Measurements from ENCODE around the gene ISM2.
A peak's percentile ranks its signal among the peaks of the same experiment; 100 is the strongest.

Gene ISM2

DNA sequence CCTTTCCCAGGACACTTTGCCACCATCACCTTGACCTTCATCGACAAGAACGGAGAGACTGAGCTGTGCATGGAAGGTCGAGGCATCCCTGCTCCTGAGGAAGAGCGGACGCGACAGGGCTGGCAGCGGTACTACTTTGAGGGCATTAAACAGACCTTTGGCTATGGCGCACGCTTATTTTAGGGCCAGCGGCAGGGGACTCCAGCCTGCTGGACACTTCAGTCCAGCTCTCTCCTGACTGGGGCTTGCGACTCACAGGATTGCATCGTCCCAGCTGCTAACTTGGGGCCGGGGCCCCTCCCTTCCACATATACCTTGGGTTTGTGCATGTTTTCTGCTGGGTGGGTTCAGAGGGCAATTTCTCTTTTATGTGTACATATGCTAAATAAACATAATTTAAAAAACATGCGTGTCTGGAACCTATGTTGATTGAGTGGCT lies 29.5 kb downstream of the ISM2 start:
- TF ChIP-seq, protein P1, sequence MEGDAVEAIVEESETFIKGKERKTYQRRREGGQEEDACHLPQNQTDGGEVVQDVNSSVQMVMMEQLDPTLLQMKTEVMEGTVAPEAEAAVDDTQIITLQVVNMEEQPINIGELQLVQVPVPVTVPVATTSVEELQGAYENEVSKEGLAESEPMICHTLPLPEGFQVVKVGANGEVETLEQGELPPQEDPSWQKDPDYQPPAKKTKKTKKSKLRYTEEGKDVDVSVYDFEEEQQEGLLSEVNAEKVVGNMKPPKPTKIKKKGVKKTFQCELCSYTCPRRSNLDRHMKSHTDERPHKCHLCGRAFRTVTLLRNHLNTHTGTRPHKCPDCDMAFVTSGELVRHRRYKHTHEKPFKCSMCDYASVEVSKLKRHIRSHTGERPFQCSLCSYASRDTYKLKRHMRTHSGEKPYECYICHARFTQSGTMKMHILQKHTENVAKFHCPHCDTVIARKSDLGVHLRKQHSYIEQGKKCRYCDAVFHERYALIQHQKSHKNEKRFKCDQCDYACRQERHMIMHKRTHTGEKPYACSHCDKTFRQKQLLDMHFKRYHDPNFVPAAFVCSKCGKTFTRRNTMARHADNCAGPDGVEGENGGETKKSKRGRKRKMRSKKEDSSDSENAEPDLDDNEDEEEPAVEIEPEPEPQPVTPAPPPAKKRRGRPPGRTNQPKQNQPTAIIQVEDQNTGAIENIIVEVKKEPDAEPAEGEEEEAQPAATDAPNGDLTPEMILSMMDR (IDR thresholded peaks at IDR 0.05; ENCODE audit: extremely low read depth, insufficient read depth, missing control alignments) = no peak
- in situ Hi-C loops (cut with MboI; ENCODE audit: low pct_unique_long_range_greater_than_20kb, low sequenced_read_pairs, unreplicated experiment) = no loop called here
- DNase-seq (ENCODE audit: low spot score) = no peak

DNA sequence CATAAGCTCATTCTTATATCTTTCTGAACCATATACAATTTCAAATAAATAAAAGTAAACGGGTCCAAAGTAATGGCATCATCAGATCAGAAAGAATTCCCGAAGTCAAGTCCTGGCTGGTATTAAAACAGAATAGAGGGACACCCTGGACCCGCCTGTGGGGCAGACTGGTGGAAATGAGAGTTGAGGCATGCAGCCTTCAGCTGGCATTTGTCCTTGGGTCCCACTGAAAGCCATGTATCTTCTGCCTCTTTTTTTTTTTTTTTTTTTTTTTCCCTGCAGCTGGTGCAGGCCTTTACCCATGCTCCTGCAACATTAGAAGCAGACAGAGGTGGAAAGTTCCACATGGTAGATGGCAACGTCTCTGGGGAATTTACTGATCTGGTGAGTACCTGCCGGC lies 30.8 kb downstream of the ISM2 start:
- TF ChIP-seq, protein P1 (IDR thresholded peaks at IDR 0.05; ENCODE audit: extremely low read depth, insufficient read depth, missing control alignments) = no peak
- in situ Hi-C loops (cut with MboI; ENCODE audit: low pct_unique_long_range_greater_than_20kb, low sequenced_read_pairs, unreplicated experiment) = no loop called here
- DNase-seq (ENCODE audit: low spot score) = no peak

DNA sequence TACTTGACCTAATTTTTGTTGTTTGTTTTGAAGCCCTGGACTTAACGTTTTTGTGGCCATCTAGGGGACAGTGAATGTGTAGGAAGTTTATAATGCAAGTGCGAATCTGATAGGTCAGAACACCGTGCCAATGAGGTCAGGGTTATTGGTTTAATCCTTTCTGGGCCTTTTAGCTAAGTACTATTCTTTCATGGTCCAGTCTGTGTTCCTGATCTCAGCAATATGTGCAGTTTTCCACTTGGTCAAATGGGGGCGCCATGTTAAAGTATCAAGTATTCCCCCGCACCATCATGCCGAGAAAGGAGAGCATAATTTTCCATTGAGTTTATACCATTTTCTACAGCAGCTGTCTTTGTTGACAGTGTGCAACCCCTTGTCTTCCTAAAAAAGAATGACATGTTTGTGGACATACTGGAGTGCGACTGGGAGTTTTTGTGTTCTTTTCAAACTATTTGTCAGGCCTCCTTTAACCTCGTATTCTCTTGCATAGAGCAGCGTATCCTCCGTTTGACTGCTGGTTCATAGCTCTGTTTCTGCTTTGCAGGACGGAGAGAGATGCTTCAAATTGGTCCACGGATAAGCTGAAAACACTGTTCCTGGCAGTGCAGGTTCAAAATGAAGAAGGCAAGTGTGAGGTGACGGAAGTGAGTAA lies 39.4 kb downstream of the ISM2 start:
- in situ Hi-C loops (cut with MboI; ENCODE audit: low pct_unique_long_range_greater_than_20kb, low sequenced_read_pairs, unreplicated experiment) = no loop called here
- TF ChIP-seq, protein P1 (IDR thresholded peaks at IDR 0.05; ENCODE audit: extremely low read depth, insufficient read depth, missing control alignments) = peak; percentile 81
- DNase-seq (ENCODE audit: low spot score) = peak; percentile 56

DNA sequence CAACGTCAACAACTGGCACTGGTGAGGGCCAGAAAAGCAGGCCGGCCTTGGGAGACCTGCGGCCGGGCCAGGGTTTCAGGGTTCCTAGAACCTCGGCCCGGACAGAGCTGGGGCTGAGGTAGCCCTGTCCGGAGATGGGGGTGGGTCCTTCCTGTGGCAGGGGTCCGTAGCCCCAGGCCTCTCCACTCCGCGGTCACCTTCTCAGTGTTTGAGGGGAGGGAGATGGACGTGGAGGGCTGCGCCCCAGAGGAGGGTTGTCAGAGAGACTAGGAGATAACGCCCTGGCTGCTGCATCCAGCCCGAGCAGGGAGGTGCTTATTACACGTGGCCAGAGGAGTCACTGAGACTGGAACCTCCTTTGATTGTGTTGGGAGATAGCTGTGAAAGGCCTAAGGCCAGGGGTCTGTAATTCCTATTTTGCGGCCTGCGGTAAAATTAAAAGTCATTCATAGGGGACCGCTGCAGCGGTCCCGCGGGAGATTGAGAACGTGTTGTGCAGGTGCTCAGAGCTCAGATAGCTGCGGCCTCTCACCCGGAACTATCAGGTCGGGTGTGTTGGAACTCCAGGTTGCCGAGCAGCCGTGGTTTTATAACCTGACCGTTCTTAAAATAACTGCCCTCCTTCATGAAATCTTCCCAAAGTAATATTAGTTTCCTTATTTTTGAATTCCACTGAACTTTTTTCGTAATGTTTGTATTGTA lies 40.2 kb downstream of the ISM2 start:
- in situ Hi-C loops (cut with MboI; ENCODE audit: low pct_unique_long_range_greater_than_20kb, low sequenced_read_pairs, unreplicated experiment) = no loop called here
- no peak for DNase-seq (ENCODE audit: low spot score)
- TF ChIP-seq, protein P1 (IDR thresholded peaks at IDR 0.05; ENCODE audit: extremely low read depth, insufficient read depth, missing control alignments) = no peak

DNA sequence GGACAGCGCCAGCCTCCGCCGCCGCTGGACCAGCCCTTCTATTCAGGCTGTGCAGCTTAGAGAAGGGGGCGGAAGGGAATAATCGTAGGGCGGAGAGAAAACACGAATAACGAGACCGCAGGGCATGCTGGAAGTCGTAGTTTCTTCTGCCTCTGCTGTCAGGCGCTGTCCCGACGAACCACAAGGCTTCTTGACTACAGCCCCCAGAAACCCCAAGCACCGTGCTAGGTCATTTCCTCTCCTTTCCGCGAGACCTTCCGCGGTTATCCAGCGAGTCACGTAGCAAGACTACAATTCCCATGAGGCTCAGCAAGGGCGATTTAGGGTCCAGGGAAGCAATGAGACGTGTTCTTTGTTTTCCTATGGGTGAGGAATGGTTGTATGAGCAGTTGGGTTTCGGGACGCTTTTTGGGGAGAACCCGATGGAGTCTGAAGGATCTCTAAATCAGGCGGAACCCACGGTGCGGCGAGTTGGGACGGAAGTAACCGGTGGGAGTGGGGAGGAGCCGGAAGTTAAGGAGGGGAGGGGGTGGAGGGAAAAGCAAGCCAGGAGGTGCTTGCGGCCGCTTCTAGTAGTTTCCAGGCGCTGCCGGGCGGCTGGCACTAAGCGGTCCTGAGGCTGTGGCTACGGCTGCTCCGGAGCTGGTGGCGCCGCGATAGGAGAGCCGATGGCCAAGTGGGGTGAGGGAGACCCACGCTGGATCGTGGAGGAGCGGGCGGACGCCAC lies 40.9 kb downstream of the ISM2 start, which contains the start of the genes AHSA1 and VIPAS39:
Gene AHSA1 (plus strand): TSS at position 572 of the 727 bp plus-strand sequence. CDS start 97 bp downstream, at position 669.
Gene VIPAS39 (minus strand): TSS at position 80 of the 727 bp plus-strand sequence. CDS start 3,499 bp downstream, outside the sequence.
- in situ Hi-C loops (cut with MboI; ENCODE audit: low pct_unique_long_range_greater_than_20kb, low sequenced_read_pairs, unreplicated experiment) = no loop called here
- DNase-seq (ENCODE audit: low spot score) = peak; percentile 91
- TF ChIP-seq, protein P1 (IDR thresholded peaks at IDR 0.05; ENCODE audit: extremely low read depth, insufficient read depth, missing control alignments) = no peak

DNA sequence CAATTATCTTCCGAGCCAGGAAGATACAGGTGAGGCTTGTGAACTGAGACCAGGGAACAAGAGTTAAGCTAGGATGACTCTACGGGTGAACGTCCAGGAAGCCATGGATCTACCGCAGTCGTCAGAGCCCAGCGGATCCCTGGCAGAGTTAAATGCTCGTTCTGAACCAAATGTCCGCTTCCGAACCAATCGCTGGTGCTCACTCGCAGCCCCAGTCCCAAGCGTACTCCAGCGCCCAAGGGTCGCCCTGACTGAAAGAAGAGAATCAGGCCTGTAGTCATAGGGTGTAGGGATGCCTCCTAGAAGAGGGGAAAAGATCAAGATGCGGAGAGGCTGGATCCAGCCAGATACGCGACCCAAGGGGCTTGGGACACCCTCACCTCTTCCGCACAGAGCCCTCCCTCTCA lies 41.5 kb downstream of the ISM2 start:
- in situ Hi-C loops (cut with MboI; ENCODE audit: low pct_unique_long_range_greater_than_20kb, low sequenced_read_pairs, unreplicated experiment) = no loop called here
- TF ChIP-seq, protein P1 (IDR thresholded peaks at IDR 0.05; ENCODE audit: extremely low read depth, insufficient read depth, missing control alignments) = no peak
- DNase-seq (ENCODE audit: low spot score) = no peak
